Measurements from ENCODE around the gene RALGDS.

RALGDS gene

GRCh38 chr9:133055788-133056420 lies 65.1 kb downstream of the RALGDS start:
- Mint-ChIP-seq H3K27ac (no peak overlapping the region), H3K4me3 (no peak overlapping the region), H3K9me3 (no peaks in the 10 kb centered on the region), H3K36me3 (ENCODE audit: low read depth) (peaks cover 34% of the 10 kb centered on the region), H3K4me1 (peaks cover 22% of the 10 kb centered on the region), H3K27me3 (ENCODE audit: low read depth, poor library complexity) (no peaks in the 10 kb centered on the region)
- DNase-seq = no peak
- no peak for TF ChIP-seq CTCF (IDR thresholded peaks at IDR 0.05)

GRCh38 chr9:133054966-133055365 lies 66.1 kb downstream of the RALGDS start:
- TF ChIP-seq CTCF (IDR thresholded peaks at IDR 0.05) = no peak
- Mint-ChIP-seq H3K9me3 (no peaks in the 10 kb centered on the region), H3K27me3 (ENCODE audit: low read depth, poor library complexity) (no peaks in the 10 kb centered on the region), H3K4me3 (no peak overlapping the region), H3K4me1 (peaks cover 14% of the 10 kb centered on the region), H3K27ac (no peak overlapping the region), H3K36me3 (ENCODE audit: low read depth) (peaks cover 36% of the 10 kb centered on the region)
- no peak for DNase-seq

- Mint-ChIP-seq H3K36me3 (ENCODE audit: low read depth) (peaks cover 42% of the 10 kb centered on the region), H3K27ac (no peak overlapping the region), H3K4me3 (no peak overlapping the region), H3K27me3 (ENCODE audit: low read depth, poor library complexity) (no peaks in the 10 kb centered on the region), H3K4me1 (peaks cover 8% of the 10 kb centered on the region), H3K9me3 (no peaks in the 10 kb centered on the region)
- no peak for TF ChIP-seq CTCF (IDR thresholded peaks at IDR 0.05)
- DNase-seq = no peak
These were observed 66.7 kb downstream of the RALGDS start for GRCh38 chr9:133054194-133054890.

- Mint-ChIP-seq H3K9me3 (no peaks in the 10 kb centered on the region), H3K4me3 (no peak overlapping the region), H3K4me1 (no peaks in the 10 kb centered on the region), H3K36me3 (ENCODE audit: low read depth) (peaks cover 32% of the 10 kb centered on the region), H3K27ac (no peak overlapping the region), H3K27me3 (ENCODE audit: low read depth, poor library complexity) (no peaks in the 10 kb centered on the region)
- no peak for TF ChIP-seq CTCF (IDR thresholded peaks at IDR 0.05)
- DNase-seq = no peak
These were observed 69.0 kb downstream of the RALGDS start for GRCh38 chr9:133051966-133052539.

GRCh38 chr9:133051281-133051900 lies 69.6 kb downstream of the RALGDS start:
- no peak for TF ChIP-seq CTCF (IDR thresholded peaks at IDR 0.05)
- no peaks in the 10 kb centered on the region for H3K4me1 Mint-ChIP-seq
- no peaks in the 10 kb centered on the region for H3K9me3 Mint-ChIP-seq
- H3K27ac Mint-ChIP-seq = no peak overlapping the region
- no peak for DNase-seq
- H3K4me3 Mint-ChIP-seq = no peak overlapping the region
- H3K27me3 Mint-ChIP-seq (ENCODE audit: low read depth, poor library complexity) = no peaks in the 10 kb centered on the region
- H3K36me3 Mint-ChIP-seq (ENCODE audit: low read depth) = peaks cover 37% of the 10 kb centered on the region

Measured in nephron progenitor cell (in vitro differentiated cells).